NCI-H748 (cell line): ENCODE measurements around the gene SLC9A9.
A peak's percentile ranks its signal among the peaks of the same experiment; 100 is the strongest.
"Not testable (repeated sequence)": the region's sequence is repeated elsewhere in the genome, so short reads cannot be mapped to it uniquely, and the experiment has no call there.

Experiments used
- DNase-seq: peaks from one replicate; lab custom pipeline; 2025; ENCODE audit not compliant: unreplicated experiment; lab: John Stamatoyannopoulos, UW

Gene SLC9A9

DNA sequence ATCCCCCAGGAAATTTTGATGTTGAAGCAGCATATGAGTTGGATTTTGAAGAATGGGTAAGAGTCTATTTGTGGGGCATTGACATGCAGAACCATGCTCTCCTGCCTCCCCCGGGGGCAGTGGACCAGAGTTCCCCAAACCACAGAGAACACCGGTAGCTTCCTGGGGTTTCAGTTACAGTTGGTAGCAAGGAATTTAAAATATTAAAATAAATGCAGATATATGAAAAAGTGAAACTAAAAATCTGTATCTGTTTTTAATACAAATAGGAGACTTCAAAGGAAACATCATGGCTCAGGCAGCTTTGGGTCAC is 37.4 kb downstream of the SLC9A9 start:
- no peak for DNase-seq

DNA sequence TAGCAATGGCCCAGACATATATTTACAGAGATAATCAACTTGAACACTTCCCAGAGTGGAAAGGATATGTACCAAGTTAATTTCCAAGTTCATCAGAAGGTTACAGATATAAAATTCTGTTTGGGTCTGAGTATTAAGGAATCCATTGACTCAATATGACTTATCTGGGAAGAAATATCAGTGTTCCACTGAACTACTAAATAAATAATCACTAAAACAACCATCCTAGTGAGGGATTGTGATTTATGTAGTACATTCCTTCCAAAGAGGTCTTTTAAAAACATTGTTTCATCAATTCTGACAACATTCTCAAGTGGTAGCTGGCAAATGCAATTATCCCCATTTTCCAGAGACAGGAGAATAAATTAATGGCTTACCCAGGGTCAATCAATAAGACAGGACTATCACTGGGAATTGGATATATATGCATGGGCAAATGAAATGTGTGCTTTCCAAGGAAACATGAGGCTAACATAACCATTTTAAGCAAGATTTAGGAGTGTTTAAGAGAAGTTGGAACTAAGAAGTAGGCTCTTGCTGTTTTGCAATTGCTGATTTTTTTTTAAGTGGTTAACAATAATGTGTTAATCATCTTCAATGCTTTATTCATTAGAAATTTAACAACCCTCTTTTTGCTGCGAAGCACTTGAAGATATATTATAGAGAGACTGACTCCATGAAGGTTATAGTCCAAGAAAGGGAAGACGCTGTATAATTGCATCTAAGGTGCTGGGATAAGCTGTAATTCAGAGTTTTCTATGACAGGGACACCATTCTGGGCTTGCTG is 37.9 kb downstream of the SLC9A9 start:
- no peak for DNase-seq

DNA sequence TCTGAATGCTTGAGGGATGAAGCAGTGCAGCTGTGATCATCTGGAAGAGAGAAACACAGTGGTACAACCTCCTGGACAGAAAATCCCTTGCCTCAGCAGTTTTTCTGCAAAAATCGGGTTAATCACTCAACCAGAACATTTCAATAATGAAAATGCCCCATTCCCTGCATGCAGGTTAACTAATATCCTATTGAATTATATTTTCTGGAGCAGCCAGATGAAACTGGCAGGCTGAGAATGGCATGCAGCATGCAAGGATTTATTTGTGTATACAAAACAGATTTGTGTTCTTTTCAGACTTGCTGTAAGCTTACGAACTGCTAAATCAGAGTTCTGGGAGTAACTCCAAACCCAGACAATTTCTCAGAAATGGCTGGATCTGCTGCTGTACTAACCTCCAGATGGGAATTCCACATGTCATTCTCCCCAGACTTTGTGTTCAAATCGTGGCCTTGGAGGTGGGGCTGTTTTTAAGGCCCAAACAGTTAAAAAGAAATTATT is 39.1 kb downstream of the SLC9A9 start:
- DNase-seq = no peak

DNA sequence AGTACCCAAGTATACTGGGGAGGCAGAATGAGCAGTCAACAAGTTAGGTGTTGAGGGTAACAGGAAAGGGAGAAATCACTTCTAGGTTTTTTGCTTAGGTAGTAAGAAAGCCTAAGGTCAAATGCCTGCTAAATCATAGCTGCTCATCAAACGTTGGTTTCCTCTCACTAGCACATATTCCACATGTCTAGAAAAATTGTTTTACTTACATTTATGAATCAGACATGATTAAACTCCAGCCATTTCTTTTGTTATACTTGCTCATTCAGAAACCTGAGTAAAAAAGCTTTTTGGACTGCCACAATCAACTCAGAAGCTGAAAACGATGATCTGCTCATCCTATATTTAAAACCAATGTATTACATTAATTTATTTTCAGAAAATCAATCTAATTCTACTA is 40.2 kb downstream of the SLC9A9 start:
- DNase-seq = no peak

DNA sequence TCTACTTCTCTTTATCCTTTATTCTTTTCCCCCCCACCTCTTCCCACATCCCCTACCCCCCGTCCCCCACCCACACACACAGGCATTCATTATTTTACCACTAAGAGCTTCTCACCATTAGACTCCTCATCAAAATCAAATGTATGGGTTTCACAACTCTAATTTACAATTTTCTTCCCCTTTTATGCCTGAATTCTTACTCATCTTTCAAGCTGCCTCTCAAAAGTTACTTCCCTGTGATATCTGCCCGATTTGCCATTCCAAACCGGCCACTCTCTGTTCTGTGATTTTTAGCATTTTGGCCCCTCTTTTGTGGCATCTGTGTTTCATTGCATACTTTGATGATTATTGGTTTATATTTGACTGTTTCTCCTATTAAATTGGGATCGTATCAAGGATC is 42.2 kb downstream of the SLC9A9 start:
- no peak for DNase-seq

DNA sequence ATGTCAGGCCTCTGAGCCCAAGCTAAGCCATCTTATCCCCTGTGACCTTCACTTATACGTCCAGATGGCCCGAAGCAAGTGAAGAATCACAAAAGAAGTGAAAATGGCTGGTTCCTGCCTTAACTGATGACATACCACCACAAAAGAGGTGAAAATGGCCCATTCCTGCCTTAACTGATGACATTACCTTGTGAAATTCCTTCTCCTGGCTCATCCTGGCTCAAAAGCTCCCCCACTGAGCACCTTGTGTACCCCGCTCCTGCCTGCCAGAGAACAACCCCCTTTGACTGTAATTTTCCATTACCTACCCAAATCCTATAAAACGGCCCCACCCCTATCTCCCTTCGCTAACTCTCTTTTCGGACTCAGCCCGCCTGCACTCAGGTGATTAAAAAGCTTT is 42.8 kb downstream of the SLC9A9 start:
- DNase-seq = not testable (repeated sequence)

DNA sequence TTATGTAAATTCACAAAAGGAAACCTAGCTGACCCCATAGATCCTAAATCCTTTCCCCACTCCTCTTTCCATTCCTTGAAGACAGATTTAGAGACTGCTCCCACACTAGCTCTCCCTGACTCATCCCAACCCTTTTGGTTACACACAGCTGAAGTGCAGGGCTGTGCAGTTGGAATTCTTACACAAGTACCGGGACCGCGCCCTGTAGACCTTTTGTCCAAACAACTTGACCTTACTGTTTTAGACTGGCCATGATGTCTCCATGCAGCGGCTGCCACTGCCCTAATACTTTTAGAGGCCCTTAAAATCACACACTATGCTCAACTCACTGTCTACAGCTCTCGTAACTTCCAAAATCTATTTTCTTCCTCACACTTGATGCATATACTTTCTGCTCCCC is 47.2 kb downstream of the SLC9A9 start:
- not testable (repeated sequence) for DNase-seq

DNA sequence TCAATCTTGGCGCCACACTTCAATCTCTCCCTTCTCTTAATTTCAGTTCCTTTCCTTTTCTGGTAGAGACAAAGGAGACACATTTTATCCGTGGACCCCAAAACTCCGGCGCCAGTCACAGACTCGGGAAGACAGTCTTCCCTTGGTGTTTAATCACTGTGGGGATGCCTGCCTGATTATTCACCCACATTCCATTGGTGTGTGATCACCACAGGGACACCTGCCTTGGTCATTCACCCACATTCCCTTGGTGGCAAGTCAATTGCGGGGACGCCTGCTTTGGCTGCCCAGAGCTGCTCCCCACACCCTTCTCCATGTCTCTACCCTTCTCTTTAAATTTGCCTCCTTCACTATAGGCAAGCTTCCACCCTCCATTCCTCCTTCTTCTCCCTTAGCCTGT is 50.1 kb downstream of the SLC9A9 start:
- DNase-seq = not testable (repeated sequence)

DNA sequence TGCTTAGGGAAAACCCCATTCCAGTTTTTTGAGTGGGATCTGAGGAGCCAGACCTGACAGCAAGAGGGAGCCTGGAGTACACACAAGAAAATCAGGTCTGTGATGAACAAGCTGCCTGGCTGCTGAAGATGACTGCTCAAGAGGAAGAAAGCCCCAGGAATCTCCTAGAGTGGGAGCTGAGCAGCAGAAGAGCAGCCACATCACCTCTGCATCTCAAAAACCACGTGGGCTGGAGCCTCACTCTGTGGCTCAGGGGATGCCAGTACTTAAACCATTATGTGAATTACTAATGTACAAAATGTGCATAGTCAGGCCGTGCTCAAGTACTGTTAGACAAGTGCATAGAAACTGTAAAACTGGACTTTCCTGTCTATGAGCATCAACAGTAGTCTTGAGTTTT is 52.4 kb downstream of the SLC9A9 start:
- DNase-seq = no peak

DNA sequence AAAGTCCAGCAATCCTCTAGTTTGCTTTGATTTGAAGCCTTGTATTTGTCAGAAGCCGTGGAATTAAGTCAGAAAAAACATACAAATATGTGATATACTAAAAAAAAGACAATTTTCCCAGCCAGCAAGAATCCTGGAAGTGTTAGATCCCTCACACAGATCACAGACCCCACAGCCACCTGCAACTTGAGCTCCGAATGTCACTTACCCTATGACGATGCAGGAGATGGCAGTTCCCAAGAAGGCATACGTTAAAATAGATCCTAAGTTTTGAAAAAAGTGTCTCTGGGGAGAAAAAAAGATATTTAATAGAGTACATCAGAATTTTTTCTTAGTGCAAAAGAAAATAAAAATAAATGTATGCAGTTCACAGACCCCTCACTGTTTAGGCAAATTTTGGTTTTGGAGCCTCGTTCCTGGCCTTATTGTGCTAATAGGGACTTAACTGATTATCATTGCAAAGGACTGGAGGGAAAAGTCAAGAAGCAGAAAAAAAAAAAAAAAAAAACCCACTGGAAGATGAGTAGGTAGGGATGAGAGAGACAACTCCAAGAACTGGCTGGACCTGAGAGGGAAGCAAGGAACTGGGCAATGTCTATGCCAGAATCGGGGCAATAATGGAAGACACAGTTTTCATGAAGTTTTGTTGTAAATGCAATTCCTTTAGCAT is 53.3 kb downstream of the SLC9A9 start:
- DNase-seq = no peak

DNA sequence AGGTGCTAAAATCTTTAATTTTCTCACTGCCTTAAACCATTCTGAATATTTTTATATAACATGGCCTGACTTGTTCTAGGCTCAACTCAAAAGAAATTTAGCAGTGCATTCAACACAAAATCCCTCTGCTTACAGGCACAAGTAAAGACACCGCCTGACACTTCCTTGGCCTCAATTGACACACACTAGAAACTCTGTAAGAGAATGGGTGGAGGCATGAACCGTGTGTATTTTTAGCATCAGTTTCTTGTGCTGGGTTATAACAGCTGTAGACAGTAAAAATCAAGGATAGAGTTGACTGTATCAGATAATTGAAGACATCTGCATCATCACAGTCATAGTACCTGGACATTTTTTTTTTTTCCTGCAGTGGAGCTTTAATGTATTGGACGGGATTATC is 54.3 kb downstream of the SLC9A9 start:
- no peak for DNase-seq

DNA sequence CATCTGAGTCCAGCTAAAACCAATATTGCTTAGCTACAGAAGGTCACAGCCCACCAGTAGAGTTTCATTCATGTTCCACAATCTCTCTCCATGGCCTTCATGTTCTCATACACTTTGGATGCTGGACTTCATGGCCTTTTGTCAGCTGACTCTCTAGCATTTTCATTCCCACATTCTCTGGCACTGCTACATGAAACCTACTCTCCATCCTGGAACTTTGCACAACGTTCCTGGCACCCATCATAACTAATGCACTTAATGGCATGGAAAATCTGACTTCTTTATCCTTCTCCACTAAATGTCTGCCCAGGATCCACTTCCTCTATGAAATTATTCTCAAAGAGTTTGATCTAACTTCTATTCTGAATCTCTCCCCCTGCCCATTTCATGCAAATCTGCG is 56.9 kb downstream of the SLC9A9 start:
- no peak for DNase-seq

DNA sequence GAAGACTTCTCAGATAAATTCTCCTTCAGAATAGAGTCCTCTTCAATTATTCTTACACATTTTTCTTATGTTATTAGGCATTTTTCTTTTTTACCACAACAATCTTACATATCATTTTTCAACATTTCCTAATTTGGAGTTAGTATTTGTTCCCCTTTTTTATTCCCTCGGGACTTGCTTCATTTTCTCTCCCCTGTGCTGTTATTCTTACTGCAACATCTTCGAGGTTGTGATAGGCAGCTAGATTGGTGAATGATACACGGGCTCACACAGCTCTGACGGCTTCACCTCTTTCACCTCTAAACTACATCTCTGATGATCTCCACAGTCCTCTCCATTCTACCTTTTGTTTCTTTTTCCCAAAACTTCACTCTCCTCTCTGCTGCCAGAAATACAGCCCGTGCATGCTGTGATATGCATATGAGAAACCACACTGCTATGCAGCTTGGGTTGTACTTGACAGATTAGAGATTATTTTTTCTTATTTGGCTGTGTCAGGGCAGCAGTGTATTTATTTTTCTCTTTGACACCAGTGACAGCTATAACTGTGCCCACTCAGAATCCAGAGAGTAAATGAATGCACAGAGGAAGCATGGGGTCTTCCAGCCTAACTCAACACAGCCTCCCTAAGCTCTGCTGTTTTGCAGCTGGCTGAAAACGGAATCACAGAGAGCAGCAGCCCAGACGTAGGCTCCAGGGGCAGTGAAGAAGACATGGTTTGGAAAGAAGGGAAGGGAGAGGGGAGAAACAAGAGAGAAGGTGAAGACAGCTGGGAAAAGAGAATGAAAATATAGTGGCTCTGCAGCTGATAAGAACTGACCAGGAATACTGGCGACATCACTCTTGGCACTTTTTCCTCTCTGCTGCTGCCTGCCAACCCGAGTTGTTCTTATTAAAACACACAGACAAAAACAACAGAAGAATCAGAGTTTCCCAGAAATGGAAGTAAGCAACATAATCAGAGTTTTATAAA is 61.8 kb downstream of the SLC9A9 start:
- no peak for DNase-seq

DNA sequence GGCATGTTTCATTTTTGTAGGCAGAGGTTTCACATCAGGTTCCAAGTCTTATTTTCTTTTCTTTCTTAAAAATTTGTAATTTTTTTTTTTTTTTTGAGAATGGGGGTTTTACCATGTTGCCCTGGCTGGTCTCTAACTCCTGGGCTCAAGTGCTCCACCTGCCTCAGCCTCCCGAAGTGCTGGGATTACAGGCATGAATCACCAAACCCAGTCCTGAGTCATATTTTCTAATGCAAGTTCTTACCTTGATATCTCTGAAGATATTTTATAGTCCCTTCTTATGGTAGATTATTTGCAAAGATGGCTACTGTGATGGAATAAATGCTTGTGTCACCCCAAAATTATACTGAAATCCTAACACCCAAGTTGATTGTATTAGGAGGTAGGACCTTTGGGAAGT is 63.8 kb downstream of the SLC9A9 start:
- DNase-seq = no peak

DNA sequence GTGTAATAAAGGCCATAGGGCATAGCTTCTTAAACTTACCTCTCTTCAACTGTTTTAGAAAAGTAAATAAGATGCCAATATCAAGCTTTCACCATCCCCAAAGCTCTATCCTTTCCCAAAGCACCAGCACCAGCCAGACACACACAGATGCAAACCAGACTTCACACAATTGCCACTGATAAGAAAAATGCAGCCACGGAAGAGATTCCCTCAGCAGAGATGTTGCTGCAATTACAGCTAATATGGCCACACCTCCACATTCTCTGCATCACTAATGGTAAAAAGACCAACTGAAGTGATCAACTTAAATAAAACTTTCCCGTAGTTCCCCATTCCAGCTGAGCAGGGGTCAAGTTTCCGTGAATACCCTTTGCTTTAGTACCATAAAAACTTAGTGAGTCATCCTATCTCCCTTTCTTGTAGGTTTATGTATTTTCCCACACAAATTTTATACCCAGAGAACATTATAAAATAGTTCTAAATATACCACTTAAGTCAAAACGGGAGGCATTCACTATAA is 64.4 kb downstream of the SLC9A9 start:
- DNase-seq = no peak

DNA sequence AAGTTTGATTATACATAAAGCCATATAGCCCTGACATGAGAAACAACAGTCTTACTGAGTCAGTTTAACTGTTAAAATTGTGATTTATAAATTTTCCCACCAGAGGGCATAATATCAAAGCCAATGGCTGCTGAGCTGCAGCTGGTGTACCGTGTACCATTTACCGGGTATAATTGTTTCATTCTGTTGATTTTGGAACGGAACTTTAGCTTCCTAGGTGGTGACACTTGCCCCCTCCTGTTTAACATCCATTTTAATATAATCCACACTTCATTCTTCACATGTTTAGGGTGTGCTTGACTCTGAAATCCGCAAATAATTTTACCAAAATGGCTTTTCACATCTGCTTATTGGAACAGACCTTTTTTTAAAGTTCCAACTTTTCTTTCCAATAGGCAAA is 72.8 kb downstream of the SLC9A9 start:
- peak; percentile 76 for DNase-seq

DNA sequence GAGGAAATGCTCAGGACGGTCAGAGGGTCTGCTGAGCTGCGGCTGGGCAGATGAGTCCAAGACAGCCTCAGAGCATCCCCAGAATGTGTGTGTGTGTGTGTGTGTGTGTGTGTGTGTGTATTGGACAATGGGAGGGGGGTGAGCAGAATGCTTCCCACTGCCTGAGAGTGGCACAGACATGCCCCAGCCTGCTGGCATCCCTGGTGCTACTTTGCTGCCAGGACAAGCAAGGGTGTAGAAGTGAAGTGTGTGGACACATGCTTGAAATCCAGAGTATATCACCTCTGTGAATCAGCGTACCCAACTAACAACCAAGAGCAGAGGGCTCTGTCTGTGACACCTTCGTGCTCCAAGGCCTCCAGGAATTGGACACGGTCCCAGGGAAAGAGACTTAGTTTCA is 76.3 kb downstream of the SLC9A9 start:
- no peak for DNase-seq

DNA sequence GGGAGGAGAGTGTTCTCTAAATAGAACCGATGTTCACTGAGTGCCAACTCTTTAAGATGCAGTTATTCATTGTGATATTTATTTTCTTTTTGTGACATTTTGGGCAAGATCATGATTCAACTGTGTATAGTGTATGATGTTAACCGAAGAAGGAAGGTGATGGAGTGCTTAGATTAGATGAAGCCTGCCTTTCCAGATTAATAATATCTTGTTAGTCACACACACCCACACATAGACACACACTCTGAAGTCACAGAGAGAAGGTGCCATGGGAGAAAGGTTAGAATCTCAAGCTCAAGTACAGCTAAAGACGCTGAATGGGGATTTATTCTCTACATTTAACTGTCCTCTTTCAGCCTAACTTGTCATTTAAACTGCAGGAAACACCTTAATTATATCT is 77.0 kb downstream of the SLC9A9 start:
- no peak for DNase-seq

DNA sequence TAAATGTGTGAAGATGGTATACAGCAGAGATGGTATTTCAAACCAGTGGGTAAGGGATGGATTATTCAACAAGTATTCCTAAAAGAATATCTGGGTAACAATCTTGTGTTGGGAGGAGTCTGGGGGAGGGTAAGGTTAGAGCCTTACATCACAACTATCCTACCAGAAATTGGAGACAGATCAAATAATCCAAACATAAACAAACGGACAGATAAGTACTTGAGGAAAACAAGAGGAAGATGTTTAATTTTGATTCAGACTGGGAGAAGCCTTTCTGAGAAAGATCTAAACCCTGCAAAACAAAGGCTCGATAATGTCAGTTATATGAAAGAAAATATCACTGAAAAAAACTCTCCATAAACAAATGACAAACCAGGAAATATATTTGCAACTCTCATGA is 77.9 kb downstream of the SLC9A9 start:
- DNase-seq = no peak

DNA sequence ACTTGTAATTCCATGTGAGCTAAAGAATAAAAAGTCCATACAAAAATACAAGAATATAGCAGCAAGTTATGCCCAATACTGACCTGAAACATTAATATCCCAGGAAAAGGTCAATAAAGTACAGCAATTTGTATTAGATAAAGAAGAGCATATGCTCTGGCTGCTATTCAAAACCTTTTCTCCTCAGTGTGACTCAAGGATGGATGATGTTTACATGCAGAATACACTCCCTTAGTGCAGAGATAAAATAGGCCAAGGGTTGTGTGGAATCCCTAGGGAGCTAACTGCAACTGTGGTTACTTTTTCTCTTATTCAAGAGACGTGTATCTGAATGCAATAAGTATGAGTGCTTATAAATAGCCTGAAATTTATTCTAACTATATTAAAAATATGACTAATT is 78.7 kb downstream of the SLC9A9 start:
- no peak for DNase-seq

DNA sequence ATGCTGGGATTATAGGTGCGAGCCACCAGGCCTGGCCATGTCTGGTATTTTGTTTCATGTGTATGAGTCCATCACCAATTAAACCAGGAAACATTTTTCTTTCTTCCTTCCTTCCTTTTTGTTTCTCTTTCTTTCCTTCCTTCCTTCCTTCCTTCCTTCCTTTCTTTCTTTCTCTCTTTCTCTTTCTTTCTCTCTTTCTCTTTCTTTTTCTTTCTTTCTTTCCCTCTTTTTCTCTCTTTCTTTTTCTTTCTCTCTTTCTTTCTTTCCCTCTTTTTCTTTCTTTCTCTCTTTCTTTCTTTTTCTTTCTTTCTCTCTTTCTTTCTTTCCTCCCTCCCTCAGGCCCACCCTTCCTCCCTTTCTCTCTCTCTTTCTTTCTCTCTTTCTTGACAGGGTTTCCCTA is 83.4 kb downstream of the SLC9A9 start:
- DNase-seq = no peak
